NCI-H2227 (cell line): ENCODE results near the gene CELF4.

Experiments used
- DNase-seq: peaks from one replicate; lab custom pipeline; 2025; ENCODE audit not compliant: unreplicated experiment; lab: John Stamatoyannopoulos, UW

CELF4 gene

GRCh38 chr18:37299471-37300304 lies 265.9 kb downstream of the CELF4 start:
- peak; percentile 96 for DNase-seq

GRCh38 chr18:37298816-37299215 lies 266.8 kb downstream of the CELF4 start:
- DNase-seq: peak; percentile 38

GRCh38 chr18:37297106-37297505 lies 268.5 kb downstream of the CELF4 start:
- no peak for DNase-seq

- peak; percentile 20 for DNase-seq
Measured at GRCh38 chr18:37294951-37295350, 270.6 kb downstream of the CELF4 start.

- no peak for DNase-seq
Measured at GRCh38 chr18:37293359-37293758, 272.2 kb downstream of the CELF4 start.

GRCh38 chr18:37289423-37289822 lies 276.2 kb downstream of the CELF4 start:
- no peak for DNase-seq

GRCh38 chr18:37287601-37288000 lies 278.0 kb downstream of the CELF4 start:
- no peak for DNase-seq

GRCh38 chr18:37286801-37287200 lies 278.8 kb downstream of the CELF4 start:
- no peak for DNase-seq

- peak; percentile 56 for DNase-seq
Measured at GRCh38 chr18:37285825-37286224, 279.8 kb downstream of the CELF4 start.

GRCh38 chr18:37284260-37284659 lies 281.3 kb downstream of the CELF4 start:
- no peak for DNase-seq

- peak; percentile 17 for DNase-seq
Measured at GRCh38 chr18:37282386-37283037, 283.1 kb downstream of the CELF4 start.

GRCh38 chr18:37280701-37281393 lies 284.8 kb downstream of the CELF4 start:
- DNase-seq: no peak

GRCh38 chr18:37277804-37278203 lies 287.8 kb downstream of the CELF4 start:
- DNase-seq: no peak

- no peak for DNase-seq
Measured at GRCh38 chr18:37276111-37276890, 289.3 kb downstream of the CELF4 start.

- DNase-seq: no peak
Measured at GRCh38 chr18:37275237-37275741, 290.3 kb downstream of the CELF4 start.

GRCh38 chr18:37274309-37275236 lies 291.0 kb downstream of the CELF4 start:
- DNase-seq: no peak

GRCh38 chr18:37272841-37273240 lies 292.8 kb downstream of the CELF4 start:
- no peak for DNase-seq

- no peak for DNase-seq
Measured at GRCh38 chr18:37272226-37272625, 293.4 kb downstream of the CELF4 start.

GRCh38 chr18:37270666-37271052 lies 294.9 kb downstream of the CELF4 start:
- no peak for DNase-seq
